ENCODE data around the gene NEB.

GRCh38 chr2:151484100-151484499 is 250.2 kb downstream of the NEB start:
- TF ChIP-seq CTCF (IDR thresholded peaks at IDR 0.05), result no peak
- no peak for TF ChIP-seq REST (IDR thresholded peaks at IDR 0.05; ENCODE audit: low read depth, low read length)
- TF ChIP-seq ELF1 (IDR thresholded peaks at IDR 0.05), result no peak
- TF ChIP-seq GATA2 (CRISPR knock-in tag; IDR thresholded peaks at IDR 0.05), result no peak
- TF ChIP-seq EZH2phosphoT487 (IDR thresholded peaks at IDR 0.05; ENCODE audit: borderline replicate concordance, low read depth), result no peak
- TF ChIP-seq NFIC (IDR thresholded peaks at IDR 0.05; ENCODE audit: borderline replicate concordance), result no peak

All from SK-N-SH (cell line).